GM10266 (cell line): ENCODE results near the gene CCDC78.

Experiments used
- DNase-seq: peaks from one replicate; pipeline ENCODE4 v3.0.0; 2012; ENCODE audit errors: extremely low spot score
- TF ChIP-seq, protein P1 (sequence below): IDR thresholded peaks from 2 replicates; pipeline ENCODE4 v1.5.1; 2012; ENCODE audit warnings: mild to moderate bottlenecking, low read depth; ENCODE audit not compliant: control insufficient read depth, insufficient read depth; ENCODE audit errors: missing control alignments

CCDC78 gene

DNA sequence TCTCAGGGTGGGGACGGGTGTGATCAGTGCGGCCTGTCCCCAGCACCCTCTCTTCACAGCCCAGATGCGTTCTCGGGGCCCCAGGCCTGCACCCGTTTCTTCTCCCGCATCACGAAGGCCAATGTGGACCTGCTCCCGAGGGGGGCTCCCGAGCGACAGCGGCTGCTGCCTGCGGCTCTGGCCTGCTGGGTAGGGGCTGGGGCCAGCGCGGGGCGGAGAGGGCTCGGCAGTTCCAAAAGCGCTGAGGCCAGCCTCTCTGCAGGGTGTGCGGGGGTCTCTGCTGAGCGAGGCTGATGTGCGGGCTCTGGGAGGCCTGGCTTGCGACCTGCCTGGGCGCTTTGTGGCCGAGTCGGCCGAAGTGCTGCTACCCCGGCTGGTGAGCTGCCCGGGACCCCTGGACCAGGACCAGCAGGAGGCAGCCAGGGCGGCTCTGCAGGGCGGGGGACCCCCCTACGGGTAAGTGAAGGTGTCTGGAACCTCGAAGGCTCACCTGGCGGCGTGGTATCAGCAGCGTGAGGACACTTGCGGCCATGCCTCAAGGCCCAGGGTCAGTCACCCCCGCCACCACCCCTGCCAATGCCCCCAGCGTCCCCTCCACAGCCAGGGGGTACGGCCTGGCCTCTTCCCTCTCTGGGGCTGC is 38.7 kb upstream of the CCDC78 start:
- no peak for DNase-seq
- TF ChIP-seq, protein P1, sequence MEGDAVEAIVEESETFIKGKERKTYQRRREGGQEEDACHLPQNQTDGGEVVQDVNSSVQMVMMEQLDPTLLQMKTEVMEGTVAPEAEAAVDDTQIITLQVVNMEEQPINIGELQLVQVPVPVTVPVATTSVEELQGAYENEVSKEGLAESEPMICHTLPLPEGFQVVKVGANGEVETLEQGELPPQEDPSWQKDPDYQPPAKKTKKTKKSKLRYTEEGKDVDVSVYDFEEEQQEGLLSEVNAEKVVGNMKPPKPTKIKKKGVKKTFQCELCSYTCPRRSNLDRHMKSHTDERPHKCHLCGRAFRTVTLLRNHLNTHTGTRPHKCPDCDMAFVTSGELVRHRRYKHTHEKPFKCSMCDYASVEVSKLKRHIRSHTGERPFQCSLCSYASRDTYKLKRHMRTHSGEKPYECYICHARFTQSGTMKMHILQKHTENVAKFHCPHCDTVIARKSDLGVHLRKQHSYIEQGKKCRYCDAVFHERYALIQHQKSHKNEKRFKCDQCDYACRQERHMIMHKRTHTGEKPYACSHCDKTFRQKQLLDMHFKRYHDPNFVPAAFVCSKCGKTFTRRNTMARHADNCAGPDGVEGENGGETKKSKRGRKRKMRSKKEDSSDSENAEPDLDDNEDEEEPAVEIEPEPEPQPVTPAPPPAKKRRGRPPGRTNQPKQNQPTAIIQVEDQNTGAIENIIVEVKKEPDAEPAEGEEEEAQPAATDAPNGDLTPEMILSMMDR: no peak

DNA sequence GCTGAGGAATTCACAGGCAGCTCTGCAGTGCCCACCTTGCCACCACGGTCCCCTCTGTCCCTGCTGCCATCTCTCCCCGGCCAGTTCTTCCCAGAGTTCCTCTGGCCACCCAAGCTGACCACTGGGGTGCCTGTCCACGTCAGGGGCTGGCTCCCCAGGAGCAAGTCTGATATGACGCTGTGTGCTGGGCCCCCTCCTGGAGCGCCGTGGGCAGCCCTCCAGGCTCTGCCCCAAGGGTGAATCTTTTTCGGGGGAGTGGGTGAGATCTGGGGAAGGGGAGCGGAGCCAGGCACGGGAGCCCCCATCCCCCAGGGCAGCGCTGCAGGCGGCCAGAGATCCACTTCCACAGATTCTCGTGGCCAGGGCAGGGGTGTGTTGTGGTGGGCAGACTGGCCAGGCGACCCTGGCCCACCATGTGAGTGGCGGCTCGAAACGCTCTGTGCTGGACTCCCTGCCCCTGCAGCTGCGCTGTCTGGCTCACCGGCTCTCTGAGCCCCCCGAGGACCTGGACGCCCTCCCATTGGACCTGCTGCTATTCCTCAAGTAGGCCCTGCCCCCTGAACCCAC is 38.0 kb upstream of the CCDC78 start:
- TF ChIP-seq, protein P1: no peak
- DNase-seq: no peak

DNA sequence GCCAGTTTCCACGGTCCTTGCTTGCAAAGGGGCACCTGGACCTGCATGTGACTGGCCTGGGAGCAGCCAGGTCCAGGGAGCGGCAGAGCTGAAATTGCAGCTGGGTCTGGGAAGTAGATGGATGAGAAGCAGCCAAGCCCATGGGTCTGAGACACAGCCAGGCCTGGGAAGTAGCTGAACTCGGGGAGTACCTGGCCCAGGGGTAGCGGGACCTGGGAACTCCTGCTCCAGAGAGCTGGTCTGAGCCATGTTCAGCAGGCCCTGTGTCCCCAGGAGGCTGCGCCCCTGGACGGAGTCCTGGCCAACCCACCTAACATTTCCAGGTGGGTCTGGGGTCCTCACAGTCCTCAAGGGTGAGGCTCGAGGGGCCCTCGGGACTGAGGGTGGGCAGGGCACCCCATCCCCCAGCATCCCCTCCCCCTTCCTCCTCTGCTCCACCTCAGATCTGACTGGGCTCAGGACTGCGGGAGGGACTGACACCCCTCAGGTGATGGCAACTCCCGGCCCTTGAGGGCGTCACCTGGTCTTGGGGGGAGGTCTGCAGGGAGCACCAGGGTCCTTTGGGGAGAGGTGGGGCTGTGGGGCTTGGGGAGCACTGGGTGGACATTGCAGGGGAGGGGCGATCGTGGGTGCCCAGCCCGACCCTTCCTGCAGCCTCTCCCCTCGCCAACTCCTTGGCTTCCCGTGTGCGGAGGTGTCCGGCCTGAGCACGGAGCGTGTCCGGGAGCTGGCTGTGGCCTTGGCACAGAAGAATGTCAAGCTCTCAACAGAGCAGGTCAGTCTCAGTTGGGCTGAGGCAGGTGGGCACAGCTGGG is 37.3 kb upstream of the CCDC78 start:
- DNase-seq: no peak
- TF ChIP-seq, protein P1: no peak

DNA sequence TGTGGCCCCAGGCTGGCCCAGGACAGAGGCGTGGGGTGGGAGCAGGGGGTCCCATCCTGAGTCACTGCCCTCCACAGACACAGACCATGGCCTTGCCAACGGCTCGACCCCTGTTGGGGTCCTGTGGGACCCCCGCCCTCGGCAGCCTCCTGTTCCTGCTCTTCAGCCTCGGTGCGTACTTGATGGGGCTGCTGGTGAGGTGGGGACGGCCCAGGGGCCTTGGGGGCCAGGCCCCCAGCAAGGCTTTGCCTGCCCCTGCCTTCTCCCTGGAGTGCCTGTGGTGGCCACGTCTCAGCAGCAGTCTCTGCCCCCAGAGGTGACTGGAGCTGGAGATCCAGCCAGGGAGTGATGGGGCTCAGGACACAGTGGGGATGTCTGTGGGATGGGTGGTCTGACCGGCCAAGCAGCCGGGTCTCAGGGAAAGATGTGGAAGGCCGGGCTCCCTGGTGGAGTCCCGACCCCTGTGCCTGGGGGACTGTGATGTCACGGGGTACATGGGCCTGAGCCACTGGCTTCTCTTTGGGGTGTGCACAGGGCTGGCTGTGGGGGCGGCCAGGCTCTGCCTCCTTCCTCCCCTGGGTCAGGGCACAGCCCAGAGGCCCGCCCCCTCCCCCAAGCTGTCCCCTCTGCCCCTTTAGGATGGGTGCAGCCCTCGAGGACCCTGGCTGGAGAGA is 36.5 kb upstream of the CCDC78 start:
- no peak for DNase-seq
- TF ChIP-seq, protein P1: no peak

DNA sequence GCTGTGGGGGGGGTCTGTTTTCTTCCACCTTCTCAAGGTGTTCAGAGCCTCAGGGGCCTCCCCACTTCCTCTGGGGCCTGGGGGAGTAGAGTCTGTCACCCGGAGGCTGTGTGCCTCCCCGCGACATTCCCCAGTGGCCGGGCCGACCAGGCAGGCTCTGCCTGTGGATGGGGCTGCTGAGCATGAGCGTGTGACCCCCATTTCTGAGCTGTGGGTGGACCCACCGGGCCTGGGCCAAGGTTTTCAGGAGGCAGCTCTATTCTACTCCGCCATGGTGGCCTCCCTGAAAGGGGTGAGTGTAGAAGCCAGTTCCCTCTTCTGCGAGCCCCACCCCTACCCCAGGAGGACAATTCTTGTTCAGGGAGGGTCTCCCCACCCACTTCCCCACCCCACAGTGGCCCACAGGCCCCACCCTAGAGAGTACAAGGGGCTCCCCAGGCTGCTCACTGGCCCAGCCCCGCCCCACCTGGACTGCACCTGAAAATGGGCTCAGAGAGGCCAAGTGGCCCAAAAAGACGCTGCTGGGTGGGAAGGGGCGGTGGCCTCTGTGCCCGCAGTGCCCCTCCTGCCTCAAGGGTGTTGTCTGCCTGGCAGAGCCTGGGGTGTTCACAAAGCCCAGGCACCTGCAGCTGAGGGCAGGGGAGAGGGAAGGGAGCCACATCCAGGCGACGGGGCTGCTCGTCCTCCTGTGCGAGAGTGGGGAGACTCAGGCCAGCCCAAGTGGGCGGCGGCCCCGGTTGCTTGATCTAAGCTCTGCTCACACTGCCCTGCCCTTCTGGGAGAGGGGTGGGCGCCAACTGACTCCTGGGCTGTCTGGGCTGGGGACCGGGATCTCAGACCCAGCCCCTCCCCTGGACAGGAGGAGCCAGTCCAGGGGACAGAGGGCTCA is 35.6 kb upstream of the CCDC78 start:
- TF ChIP-seq, protein P1: no peak
- no peak for DNase-seq

DNA sequence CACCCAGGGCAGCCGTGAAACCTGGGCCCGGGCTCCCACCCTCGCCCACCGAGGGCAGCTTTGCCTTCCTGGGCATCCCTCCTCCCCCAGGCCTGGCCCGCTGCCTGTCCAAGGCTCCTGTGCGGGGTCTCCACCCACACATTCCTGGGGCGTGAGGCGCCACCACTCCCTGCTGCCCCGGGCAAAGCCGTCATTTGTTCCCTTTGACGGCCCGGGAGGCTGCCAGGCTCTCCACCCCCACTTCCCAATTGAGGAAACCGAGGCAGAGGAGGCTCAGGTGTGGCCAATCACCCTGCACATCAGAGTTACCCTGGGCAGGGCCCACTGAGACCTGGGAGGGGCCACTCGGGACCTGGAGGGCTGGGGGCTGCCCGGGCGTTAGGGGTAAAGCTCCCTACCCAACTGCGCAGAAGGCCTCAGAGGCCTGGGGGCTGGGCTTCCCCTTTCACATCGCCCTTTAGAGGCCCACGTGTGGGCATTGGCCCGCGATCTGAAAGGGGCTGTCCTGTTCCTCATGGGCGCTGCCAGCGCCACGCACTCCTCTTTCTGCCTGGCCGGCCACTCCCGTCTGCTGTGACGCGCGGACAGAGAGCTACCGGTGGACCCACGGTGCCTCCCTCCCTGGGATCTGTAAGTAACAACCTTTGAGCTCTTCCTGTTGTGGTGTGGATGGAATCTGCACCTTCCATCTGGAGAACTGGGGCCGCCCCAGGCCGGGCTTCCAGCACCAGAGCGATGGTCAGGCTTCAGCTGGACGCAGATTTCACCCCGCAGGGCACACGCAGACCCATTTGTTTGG is 34.5 kb upstream of the CCDC78 start, which contains the start of gene MSLN:
Gene MSLN, plus strand, starts transcription at position 190 of the 799 bp plus-strand sequence. CDS start 1,947 bp downstream, outside the sequence.
- TF ChIP-seq, protein P1: no peak
- DNase-seq: no peak
